Measurements from ENCODE around the gene ZNF740. TPM values are rescaled to one million over a fixed set of nuclear protein-coding genes. Genes with fewer than 3 reads are reported as not detected.

The ZNF740 gene, protein sequence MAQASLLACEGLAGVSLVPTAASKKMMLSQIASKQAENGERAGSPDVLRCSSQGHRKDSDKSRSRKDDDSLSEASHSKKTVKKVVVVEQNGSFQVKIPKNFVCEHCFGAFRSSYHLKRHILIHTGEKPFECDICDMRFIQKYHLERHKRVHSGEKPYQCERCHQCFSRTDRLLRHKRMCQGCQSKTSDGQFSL
- 14.2 and 15.0 TPM in 2 replicates for total RNA-seq

DNA sequence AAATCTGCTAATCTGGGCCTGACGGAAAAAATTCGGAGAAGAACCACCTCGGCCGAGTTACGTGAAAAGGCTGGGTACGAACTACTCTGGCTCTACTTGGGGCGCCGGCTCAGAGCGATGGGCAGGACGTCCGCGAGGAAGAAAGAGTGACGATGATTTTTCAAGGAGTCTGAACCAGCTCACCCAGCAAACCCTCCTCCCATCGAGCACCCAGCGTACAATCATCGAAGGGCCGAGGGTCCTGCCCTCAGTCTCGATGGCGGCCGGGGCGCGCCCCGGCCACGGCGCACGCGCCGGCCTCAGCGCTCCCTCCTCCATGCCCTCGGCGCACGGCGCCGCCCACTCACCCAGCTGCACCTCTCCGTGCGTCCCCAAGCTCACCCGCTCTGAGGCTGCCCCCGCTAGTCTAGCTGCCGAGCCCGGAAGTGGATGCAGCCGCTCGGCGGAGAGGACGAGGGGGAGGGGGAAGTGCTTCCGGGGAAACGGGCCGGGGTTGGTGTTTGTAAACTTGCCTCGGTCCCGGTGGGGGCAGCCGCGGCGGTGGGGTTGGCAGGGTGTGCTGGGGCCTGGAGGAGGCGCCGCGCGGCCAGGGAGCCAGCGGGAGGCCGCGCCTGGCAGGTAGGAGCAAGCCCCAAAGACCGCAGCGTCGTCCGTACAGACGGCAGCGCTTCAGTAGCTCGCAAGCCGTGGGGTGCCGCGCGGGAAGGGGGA is at the start of gene ZNF740, which contains the start of gene CSAD:
Gene ZNF740, plus strand, starts transcription at position 503 of the 711 bp plus-strand sequence. CDS start 1,262 bp downstream, outside the sequence.
Gene CSAD, minus strand, starts transcription at position 706 of the 711 bp plus-strand sequence. CDS start 7,455 bp downstream, outside the sequence.

DNA sequence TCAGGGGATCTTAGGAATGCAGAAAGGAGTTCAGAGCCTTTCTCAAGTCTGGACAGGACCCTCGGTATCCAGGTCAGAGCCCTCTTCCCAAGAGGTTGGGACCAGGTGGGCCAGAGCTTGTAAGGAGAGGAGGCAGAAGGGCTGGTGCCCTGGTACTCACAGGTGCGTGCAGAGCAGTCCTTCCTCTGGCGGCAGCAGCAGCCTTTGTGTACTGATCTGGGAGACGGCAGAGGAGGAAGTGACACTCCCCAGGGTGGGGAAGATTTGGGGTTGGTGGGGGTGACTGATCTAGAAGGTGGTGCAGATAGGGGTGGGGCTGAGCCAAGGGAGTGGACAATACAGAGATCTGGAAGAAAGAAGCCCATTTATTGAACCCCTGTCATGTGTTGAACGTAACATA is 26.5 kb downstream of the ZNF740 start, which contains the start of gene ITGB7:
Gene ITGB7, minus strand, starts transcription at position 210 of the 400 bp plus-strand sequence. CDS start 6,808 bp downstream, outside the sequence.

DNA sequence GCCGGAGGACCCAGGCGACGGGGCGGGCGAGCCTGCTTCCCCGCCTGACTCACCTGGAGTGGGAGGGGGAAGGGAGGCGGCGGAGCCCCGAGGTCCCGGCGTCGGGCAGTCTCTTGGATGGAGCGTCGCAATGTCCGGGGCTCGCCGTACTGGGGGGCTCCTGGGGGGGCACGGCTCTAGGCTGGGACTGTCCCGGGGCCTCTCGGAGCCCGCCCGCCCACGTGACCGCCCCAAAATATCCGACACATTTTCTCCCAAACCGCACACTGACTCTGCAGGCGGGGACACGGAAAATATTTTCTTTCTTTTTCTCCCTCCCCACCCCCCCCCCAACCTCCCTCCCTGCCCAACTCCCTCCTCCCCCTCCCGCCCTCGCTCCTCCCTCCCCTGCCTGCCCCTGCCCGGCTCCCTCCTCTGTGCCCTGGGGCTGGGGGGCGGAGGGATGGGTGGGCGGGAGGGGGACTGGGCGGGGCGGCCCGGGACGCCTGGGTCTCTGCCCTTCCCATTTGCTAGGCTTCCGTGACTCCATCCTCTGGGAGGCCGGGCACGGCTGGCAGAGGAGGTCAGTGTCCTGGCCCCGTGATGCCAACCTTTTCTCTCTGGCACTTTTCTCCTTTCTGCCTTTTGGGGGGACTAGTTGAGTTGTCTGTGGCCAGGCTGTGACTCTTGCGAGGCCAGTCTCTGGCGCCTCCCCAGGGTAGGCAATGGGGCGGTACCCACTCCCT is 51.6 kb downstream of the ZNF740 start, which contains the start of gene RARG:
Gene RARG, minus strand, starts transcription at position 289 of the 725 bp plus-strand sequence. CDS start 4,664 bp downstream, outside the sequence.

Small RNAs within 50 kb of the gene (small RNA-seq; reads per million reads assigned to genes)
- gene HIGD1AP1: not detected
- gene RNU6-333P: not detected

Other genes with a start within 250 kb of the ZNF740 start
- 282 and 365 TPM in 2 replicates for gene KRT18, start 231.6 kb upstream of the ZNF740 start, total RNA-seq
- gene EIF4B, start 174.3 kb upstream of the ZNF740 start, total RNA-seq: 1,037 and 1,409 TPM in 2 replicates
- gene TNS2, start 130.7 kb upstream of the ZNF740 start, total RNA-seq: 50.4 and 54.2 TPM in 2 replicates
- gene SPRYD3, start 101.3 kb upstream of the ZNF740 start, total RNA-seq: 23.0 and 28.7 TPM in 2 replicates
- gene IGFBP6, start 83.1 kb upstream of the ZNF740 start, total RNA-seq: 8.2 and 8.5 TPM in 2 replicates
- not detected in 2 replicates for gene SOAT2, start 77.2 kb upstream of the ZNF740 start, total RNA-seq
- 3.7 and 7.5 TPM in 2 replicates for gene CSAD, start 203 bp downstream of the ZNF740 start, total RNA-seq
- gene ITGB7, start 26.5 kb downstream of the ZNF740 start, total RNA-seq: under 0.01 TPM in 1 of 2 replicates, not detected in the other
- gene RARG, start 51.5 kb downstream of the ZNF740 start, total RNA-seq: 8.5 and 12.3 TPM in 2 replicates
- gene ESPL1, start 87.6 kb downstream of the ZNF740 start, total RNA-seq: 6.2 and 10.9 TPM in 2 replicates
- 308 and 327 TPM in 2 replicates for gene PFDN5, start 114.8 kb downstream of the ZNF740 start, total RNA-seq
- gene MYG1, start 119.0 kb downstream of the ZNF740 start, total RNA-seq: 34.2 and 45.7 TPM in 2 replicates
- 51.0 and 53.5 TPM in 2 replicates for gene AAAS, start 140.9 kb downstream of the ZNF740 start, total RNA-seq
- not detected in 2 replicates for gene SP7, start 155.6 kb downstream of the ZNF740 start, total RNA-seq
- 44.6 and 48.7 TPM in 2 replicates for gene SP1, start 199.5 kb downstream of the ZNF740 start, total RNA-seq
- not detected in 2 replicates for gene AMHR2, start 243.1 kb downstream of the ZNF740 start, total RNA-seq

Data from vein endothelial cell (primary cell).